Aorta (tissue), 5 donors: ENCODE data around the gene CDCA5. TPM values are rescaled to one million over a fixed set of nuclear protein-coding genes. Genes with fewer than 3 reads are reported as not detected.

Source experiments
- ATAC-seq: fragments of 200-7000 bp; cut with Tn5 transposase; one replicate; pipeline ENCODE4 v1.9.1; 2022; ENCODE audit warnings: moderate library complexity; ENCODE audit not compliant: low FRiP score
- DNase-seq, 2 donors: peaks; one replicate each; pipeline ENCODE4 v3.0.0-alpha.2; 2020
- H3K27ac ChIP-seq, 2 donors: one replicate each; pipeline ENCODE4 v1.5.1; 2013; ENCODE audit warnings: low read length in 2 of 2, mild to moderate bottlenecking in 2 of 2, moderate library complexity in 2 of 2, control low read depth in 1 of 2, inconsistent platforms in 1 of 2, low read depth in 1 of 2
- H3K27me3 ChIP-seq, 2 donors: one replicate each; pipeline ENCODE4 v1.6.1; 2013; ENCODE audit warnings: control low read depth in 1 of 2, low read length in 1 of 2, mild to moderate bottlenecking in 1 of 2, moderate library complexity in 1 of 2; ENCODE audit not compliant: insufficient read depth in 2 of 2, control insufficient read depth in 1 of 2
- H3K36me3 ChIP-seq, 2 donors: one replicate each; pipeline ENCODE4 v1.6.1; 2013; ENCODE audit warnings: control low read depth in 1 of 2, low read length in 1 of 2, mild to moderate bottlenecking in 1 of 2; ENCODE audit not compliant: insufficient read depth in 2 of 2, control insufficient read depth in 1 of 2
- H3K4me1 ChIP-seq, 2 donors: one replicate each; pipeline ENCODE4 v1.6.1; 2013; ENCODE audit warnings: low read length in 2 of 2, control low read depth in 1 of 2, mild to moderate bottlenecking in 1 of 2, moderate library complexity in 1 of 2; ENCODE audit not compliant: insufficient read depth in 2 of 2, control insufficient read depth in 1 of 2
- H3K4me3 ChIP-seq, 2 donors: one replicate each; pipeline ENCODE4 v1.5.1; 2013; ENCODE audit warnings: low read length in 2 of 2, control low read depth in 1 of 2, mild to moderate bottlenecking in 1 of 2
- H3K9me3 ChIP-seq: one replicate; pipeline ENCODE4 v1.6.1; 2013; ENCODE audit warnings: mild to moderate bottlenecking, low read length; ENCODE audit not compliant: control insufficient read depth
- WGBS, 2 donors: extraction: QIAGEN DNeasy Blood & Tissue Kit; methylation state at CpG; one replicate each; pipeline ENCODE4 v1.1.7; 2013; 5-methylcytosine and 5-hydroxymethylcytosine counted together
- intact Hi-C, 2 donors: fragments of 100-400 bp; cut with DNase I; formaldehyde crosslinking; loops; one replicate each; pipeline versions ENCODE4 v1.14.2 to v1.15.0; 2022
- microRNA-seq, 2 donors: library from miRNA; unstranded; fragments of <30 nt; microRNA quantifications; one replicate each; pipeline ENCODE4 v1.2.0, GENCODE V29; 2020
- polyA plus RNA-seq, 2 donors: library from polyadenylated mRNA; stranded (reverse); fragments of 200-250 nt; gene quantifications; one replicate each; pipeline ENCODE4 v1.2.3, GENCODE V29; 2013
- total RNA-seq, 2 donors: library from RNA; stranded (reverse); fragmentation: NEBNext Ultra II Directional; extraction: Animal tissue kit (Norgen Biotek cat#: 25700); gene quantifications; one replicate each; pipeline ENCODE4 v1.2.1, GENCODE V29; 2021
- donor health status: healthy with polysubstance abuse.
- donor health status: Bipolar disorder and iron deficiency.
- donor health status: DM: no; HTN: no; CAD: no.
- donor health status: DM: no; HTN: no; CAD: no.
- donor health status: DM: yes; HTN: yes; CAD: no.

Gene CDCA5
- total and polyA plus RNA-seq, 4 donors = 0.81 to 2.5 (median 1.0) TPM

- intact Hi-C loops = no loop called here
- Histone ChIP-seq H3K9me3 (no peaks in the 10 kb centered on the region), H3K27ac (no peak overlapping the region), H3K27me3 (no peaks in the 10 kb centered on the region), H3K36me3 (no peaks in the 10 kb centered on the region), H3K4me3 (no peak overlapping the region), H3K4me1 (no peaks in the 10 kb centered on the region)
- WGBS, 2 donors = 25 to 32% methylated on average over 6 of the region's 6 CpGs
- DNase-seq (peak; percentile 72 to 89), ATAC-seq (no peak)
Observed at GRCh38 chr11:65036931-65037330, 46.9 kb downstream of the CDCA5 start.

GRCh38 chr11:65035579-65035978 lies 48.3 kb downstream of the CDCA5 start:
- Histone ChIP-seq H3K27ac (no peak overlapping the region), H3K27me3 (no peaks in the 10 kb centered on the region), H3K36me3 (no peaks in the 10 kb centered on the region), H3K4me1 (no peaks in the 10 kb centered on the region), H3K9me3 (no peaks in the 10 kb centered on the region), H3K4me3 (no peak overlapping the region)
- 78 to 82% methylated on average over 11 of the region's 11 CpGs for WGBS, 2 donors
- DNase-seq (no peak), ATAC-seq (no peak)
- intact Hi-C loops = no loop called here

DNA sequence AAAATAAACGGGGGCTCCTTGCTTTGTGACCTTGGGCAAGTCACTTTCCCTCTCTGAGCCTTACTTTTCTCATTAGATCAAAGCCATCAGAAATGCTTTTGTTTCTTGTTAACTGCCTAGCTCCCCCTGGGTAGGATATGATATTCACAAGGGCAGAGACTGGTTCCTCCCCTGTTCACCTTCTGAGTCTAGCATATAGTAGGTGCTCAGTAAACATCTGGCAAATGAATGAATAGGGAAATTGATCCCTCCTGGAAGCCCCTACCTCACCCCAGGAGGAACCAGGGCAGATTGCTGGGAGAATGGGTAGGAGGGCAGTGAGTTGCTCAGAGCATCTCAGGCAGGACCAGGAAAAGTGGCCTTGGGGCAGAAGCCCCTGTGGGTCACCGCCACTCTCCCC lies 49.4 kb downstream of the CDCA5 start:
- H3K4me3 ChIP-seq = no peak overlapping the region
- intact Hi-C loops = no loop called here
- H3K27me3 ChIP-seq = no peaks in the 10 kb centered on the region
- H3K4me1 ChIP-seq = no peaks in the 10 kb centered on the region
- no peaks in the 10 kb centered on the region for H3K9me3 ChIP-seq
- DNase-seq (no peak), ATAC-seq (no peak)
- no peaks in the 10 kb centered on the region for H3K36me3 ChIP-seq
- 90 to 97% methylated on average over 2 of the region's 2 CpGs for WGBS, 2 donors
- no peak overlapping the region for H3K27ac ChIP-seq

GRCh38 chr11:65032216-65032615 lies 51.6 kb downstream of the CDCA5 start:
- Histone ChIP-seq H3K27ac (no peak overlapping the region), H3K36me3 (no peaks in the 10 kb centered on the region), H3K4me3 (no peak overlapping the region), H3K4me1 (no peaks in the 10 kb centered on the region), H3K27me3 (no peaks in the 10 kb centered on the region), H3K9me3 (no peaks in the 10 kb centered on the region)
- intact Hi-C loops = no loop called here
- no peak for DNase-seq
- ATAC-seq = no peak
- 81 to 92% methylated on average over 12 to 13 of the region's 13 CpGs for WGBS, 2 donors

Small RNAs within 50 kb of the gene (microRNA-seq; reads per million reads assigned to microRNA genes)
- gene MIR6751 = 0 reads per million in 2 donors

Other genes starting within 250 kb of the CDCA5 start
- gene CDC42BPG, start 239.4 kb downstream of the CDCA5 start, total RNA-seq = 1 to 10 TPM in 1 of 2 donors, under 1 TPM in 1; 0.29 to 1.2 TPM
- gene CDC42BPG, start 239.4 kb downstream of the CDCA5 start, polyA plus RNA-seq = 1 to 10 TPM in 1 of 2 donors, under 1 TPM in 1; 0.56 to 6.0 TPM
- 100 to 1,000 TPM in 1 of 2 donors, 10 to 100 TPM in 1; 61.8 to 122 TPM for gene EHD1, start 205.4 kb downstream of the CDCA5 start, total RNA-seq
- gene EHD1, start 205.4 kb downstream of the CDCA5 start, polyA plus RNA-seq = 10 to 100 TPM; 14.4 to 28.8 TPM
- 10 to 100 TPM; 19.6 to 20.6 TPM for gene ATG2A, start 166.8 kb downstream of the CDCA5 start, total RNA-seq
- gene ATG2A, start 166.8 kb downstream of the CDCA5 start, polyA plus RNA-seq = 10 to 100 TPM in 1 of 2 donors, 1 to 10 TPM in 1; 7.0 to 34.9 TPM
- 10 to 100 TPM; 32.7 to 36.8 TPM for gene PPP2R5B, start 159.4 kb downstream of the CDCA5 start, total RNA-seq
- 10 to 100 TPM in 1 of 2 donors, 1 to 10 TPM in 1; 9.5 to 28.6 TPM for gene PPP2R5B, start 159.4 kb downstream of the CDCA5 start, polyA plus RNA-seq
- gene GPHA2, start 148.1 kb downstream of the CDCA5 start, total RNA-seq = not detected
- gene GPHA2, start 148.1 kb downstream of the CDCA5 start, polyA plus RNA-seq = under 1 TPM in 1 of 2 donors, not detected in 1; 0.43 TPM
- not detected for gene MAJIN, start 111.9 kb downstream of the CDCA5 start, total RNA-seq
- gene MAJIN, start 111.9 kb downstream of the CDCA5 start, polyA plus RNA-seq = not detected
- gene BATF2, start 87.1 kb downstream of the CDCA5 start, total RNA-seq = 1 to 10 TPM; 2.5 to 3.6 TPM
- gene BATF2, start 87.1 kb downstream of the CDCA5 start, polyA plus RNA-seq = 1 to 10 TPM; 1.4 to 1.9 TPM
- gene ARL2, start 69.9 kb downstream of the CDCA5 start, total RNA-seq = 10 to 100 TPM; 96.3 to 98.5 TPM
- gene ARL2, start 69.9 kb downstream of the CDCA5 start, polyA plus RNA-seq = 100 to 1,000 TPM; 151 to 175 TPM
- gene SNX15, start 56.6 kb downstream of the CDCA5 start, total RNA-seq = 10 to 100 TPM; 19.9 to 26.1 TPM
- gene SNX15, start 56.6 kb downstream of the CDCA5 start, polyA plus RNA-seq = 10 to 100 TPM; 21.7 to 26.2 TPM
- 1 to 10 TPM; 3.6 to 4.9 TPM for gene SAC3D1, start 42.8 kb downstream of the CDCA5 start, total RNA-seq
- 1 to 10 TPM; 5.4 to 7.5 TPM for gene SAC3D1, start 42.8 kb downstream of the CDCA5 start, polyA plus RNA-seq
- 10 to 100 TPM; 14.1 to 29.4 TPM for gene NAALADL1, start 25.5 kb downstream of the CDCA5 start, total RNA-seq
- gene NAALADL1, start 25.5 kb downstream of the CDCA5 start, polyA plus RNA-seq = 10 to 100 TPM; 25.8 to 45.9 TPM
- 10 to 100 TPM; 31.5 to 35.0 TPM for gene ZFPL1, start 182 bp upstream of the CDCA5 start, total RNA-seq
- 10 to 100 TPM; 24.9 to 69.9 TPM for gene ZFPL1, start 182 bp upstream of the CDCA5 start, polyA plus RNA-seq
- 100 to 1,000 TPM; 101 to 121 TPM for gene VPS51, start 12.2 kb upstream of the CDCA5 start, total RNA-seq
- 100 to 1,000 TPM in 1 of 2 donors, 10 to 100 TPM in 1; 73.0 to 191 TPM for gene VPS51, start 12.2 kb upstream of the CDCA5 start, polyA plus RNA-seq
- gene TM7SF2, start 27.8 kb upstream of the CDCA5 start, total RNA-seq = 1 to 10 TPM; 5.2 to 7.2 TPM
- 10 to 100 TPM in 1 of 2 donors, 1 to 10 TPM in 1; 4.0 to 11.8 TPM for gene TM7SF2, start 27.8 kb upstream of the CDCA5 start, polyA plus RNA-seq
- 1 to 10 TPM; 4.1 to 7.5 TPM for gene ZNHIT2, start 33.7 kb upstream of the CDCA5 start, total RNA-seq
- 10 to 100 TPM in 1 of 2 donors, 1 to 10 TPM in 1; 3.4 to 12.9 TPM for gene ZNHIT2, start 33.7 kb upstream of the CDCA5 start, polyA plus RNA-seq
- 100 to 1,000 TPM; 674 to 804 TPM for gene FAU, start 38.1 kb upstream of the CDCA5 start, total RNA-seq
- 1,000 to 10,000 TPM; 1,037 to 1,172 TPM for gene FAU, start 38.1 kb upstream of the CDCA5 start, polyA plus RNA-seq
- gene MRPL49, start 38.3 kb upstream of the CDCA5 start, total RNA-seq = 10 to 100 TPM; 35.0 to 37.1 TPM
- gene MRPL49, start 38.3 kb upstream of the CDCA5 start, polyA plus RNA-seq = 10 to 100 TPM; 44.2 to 52.2 TPM
- 10 to 100 TPM; 50.2 to 64.0 TPM for gene SYVN1, start 50.5 kb upstream of the CDCA5 start, total RNA-seq
- 10 to 100 TPM in 1 of 2 donors, 1 to 10 TPM in 1; 5.5 to 26.2 TPM for gene SYVN1, start 50.5 kb upstream of the CDCA5 start, polyA plus RNA-seq
- not detected for gene SPDYC, start 86.2 kb upstream of the CDCA5 start, total RNA-seq
- gene SPDYC, start 86.2 kb upstream of the CDCA5 start, polyA plus RNA-seq = not detected
- 100 to 1,000 TPM; 109 to 137 TPM for gene CAPN1, start 97.9 kb upstream of the CDCA5 start, total RNA-seq
- gene CAPN1, start 97.9 kb upstream of the CDCA5 start, polyA plus RNA-seq = 10 to 100 TPM; 75.5 to 96.3 TPM
- 1 to 10 TPM; 3.4 to 9.2 TPM for gene POLA2, start 177.9 kb upstream of the CDCA5 start, total RNA-seq
- 1 to 10 TPM; 3.0 to 4.1 TPM for gene POLA2, start 177.9 kb upstream of the CDCA5 start, polyA plus RNA-seq
- gene CDC42EP2, start 230.8 kb upstream of the CDCA5 start, total RNA-seq = 10 to 100 TPM; 16.2 to 20.9 TPM
- 1 to 10 TPM; 2.3 to 3.5 TPM for gene CDC42EP2, start 230.8 kb upstream of the CDCA5 start, polyA plus RNA-seq
- 10 to 100 TPM; 51.3 to 59.6 TPM for gene DPF2, start 249.8 kb upstream of the CDCA5 start, total RNA-seq
- gene DPF2, start 249.8 kb upstream of the CDCA5 start, polyA plus RNA-seq = 10 to 100 TPM; 16.4 to 41.1 TPM